ENCODE results near the gene BBOX1.

Gene BBOX1

DNA sequence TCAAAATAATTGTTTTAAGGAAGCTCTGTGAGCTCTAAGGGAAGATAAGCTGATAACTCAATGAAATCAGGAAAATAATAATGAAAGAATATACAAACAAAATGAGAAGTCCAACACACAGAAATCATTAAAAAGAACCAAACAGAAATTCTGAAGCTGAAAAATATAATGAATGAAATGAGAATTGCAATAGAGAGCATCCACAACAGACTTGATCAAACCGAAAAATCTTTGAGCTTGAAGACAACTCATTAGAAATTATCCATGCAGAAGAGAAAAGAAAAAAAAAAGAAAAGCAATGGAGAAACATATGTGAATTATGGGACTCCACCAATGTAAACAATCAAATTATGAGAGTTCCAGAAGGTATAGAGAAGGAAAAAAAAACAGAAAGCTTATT, 101.0 kb downstream of the BBOX1 start:
- POLR2A ChIA-PET: no interaction called here
- CTCF ChIA-PET: interaction anchor here (0.7 kb wide), 1 partner anchor 16 kb away, joined by 4 read pairs; no protein-coding TSS in a partner anchor
- TF ChIP-seq BHLHE40 (IDR thresholded peaks at IDR 0.05; ENCODE audit: borderline replicate concordance) (no peak), TARDBP (IDR thresholded peaks at IDR 0.05) (no peak), ZNF384 (IDR thresholded peaks at IDR 0.05) (no peak), NFRKB (IDR thresholded peaks at IDR 0.05) (no peak), FOXK2 (IDR thresholded peaks at IDR 0.05) (no peak), FOXA1 (IDR thresholded peaks at IDR 0.05) (no peak), HDGF (IDR thresholded peaks at IDR 0.05; ENCODE audit: borderline replicate concordance) (no peak), LEF1 (IDR thresholded peaks at IDR 0.05; ENCODE audit: borderline replicate concordance) (no peak), L3MBTL2 (conservative IDR thresholded peaks at IDR 0.05) (no peak)
- no peak for DNase-seq (ENCODE audit: extremely low spot score)

- CTCF ChIA-PET: no interaction called here
- TF ChIP-seq ZNF384 (IDR thresholded peaks at IDR 0.05): no peak
- no peak for TF ChIP-seq FOXA1 (IDR thresholded peaks at IDR 0.05)
- no peak for TF ChIP-seq SP1 (IDR thresholded peaks at IDR 0.05)
- no peak for TF ChIP-seq BHLHE40 (IDR thresholded peaks at IDR 0.05; ENCODE audit: borderline replicate concordance)
- TF ChIP-seq L3MBTL2 (conservative IDR thresholded peaks at IDR 0.05): no peak
- no peak for TF ChIP-seq HDGF (IDR thresholded peaks at IDR 0.05; ENCODE audit: borderline replicate concordance)
- no peak for TF ChIP-seq SUZ12 (IDR thresholded peaks at IDR 0.05)
- no peak for TF ChIP-seq CTBP1 (IDR thresholded peaks at IDR 0.05; ENCODE audit: borderline replicate concordance)
- TF ChIP-seq NFRKB (IDR thresholded peaks at IDR 0.05): no peak
- no peak for TF ChIP-seq TARDBP (IDR thresholded peaks at IDR 0.05)
- TF ChIP-seq ELF4 (IDR thresholded peaks at IDR 0.05): no peak
- POLR2A ChIA-PET: no interaction called here
- no peak for DNase-seq (ENCODE audit: extremely low spot score)
These were observed 107.3 kb downstream of the BBOX1 start for GRCh38 chr11:27147916-27148315.

- TF ChIP-seq FOXM1 (IDR thresholded peaks at IDR 0.05; ENCODE audit: borderline replicate concordance) (no peak), ELF4 (IDR thresholded peaks at IDR 0.05) (no peak), LEF1 (IDR thresholded peaks at IDR 0.05; ENCODE audit: borderline replicate concordance) (no peak), L3MBTL2 (conservative IDR thresholded peaks at IDR 0.05) (no peak), ZNF384 (IDR thresholded peaks at IDR 0.05) (no peak), SUZ12 (IDR thresholded peaks at IDR 0.05) (no peak), NFRKB (IDR thresholded peaks at IDR 0.05) (no peak), PKNOX1 (IDR thresholded peaks at IDR 0.05) (no peak), HDGF (IDR thresholded peaks at IDR 0.05; ENCODE audit: borderline replicate concordance) (no peak), BHLHE40 (IDR thresholded peaks at IDR 0.05; ENCODE audit: borderline replicate concordance) (no peak), TARDBP (IDR thresholded peaks at IDR 0.05) (no peak), FOXK2 (IDR thresholded peaks at IDR 0.05) (no peak), ARNT (IDR thresholded peaks at IDR 0.05) (no peak), CTBP1 (IDR thresholded peaks at IDR 0.05; ENCODE audit: borderline replicate concordance) (no peak), FOXA1 (IDR thresholded peaks at IDR 0.05) (no peak), SP1 (IDR thresholded peaks at IDR 0.05) (no peak)
- ChIA-PET POLR2A (no interaction called here), CTCF (no interaction called here)
- no peak for DNase-seq (ENCODE audit: extremely low spot score)
These were observed 107.9 kb downstream of the BBOX1 start for GRCh38 chr11:27148506-27148905.

- CTCF ChIA-PET: no interaction called here
- TF ChIP-seq TARDBP (IDR thresholded peaks at IDR 0.05): no peak
- TF ChIP-seq SP1 (IDR thresholded peaks at IDR 0.05): no peak
- no peak for TF ChIP-seq CTBP1 (IDR thresholded peaks at IDR 0.05; ENCODE audit: borderline replicate concordance)
- TF ChIP-seq PKNOX1 (IDR thresholded peaks at IDR 0.05): no peak
- TF ChIP-seq FOXA1 (IDR thresholded peaks at IDR 0.05): no peak
- TF ChIP-seq ZNF384 (IDR thresholded peaks at IDR 0.05): no peak
- TF ChIP-seq NFRKB (IDR thresholded peaks at IDR 0.05): no peak
- no peak for TF ChIP-seq SUZ12 (IDR thresholded peaks at IDR 0.05)
- no peak for TF ChIP-seq ARNT (IDR thresholded peaks at IDR 0.05)
- no peak for TF ChIP-seq FOXK2 (IDR thresholded peaks at IDR 0.05)
- TF ChIP-seq BHLHE40 (IDR thresholded peaks at IDR 0.05; ENCODE audit: borderline replicate concordance): no peak
- no peak for TF ChIP-seq LEF1 (IDR thresholded peaks at IDR 0.05; ENCODE audit: borderline replicate concordance)
- no peak for TF ChIP-seq ELF4 (IDR thresholded peaks at IDR 0.05)
- no peak for DNase-seq (ENCODE audit: extremely low spot score)
- POLR2A ChIA-PET: no interaction called here
These were observed 109.5 kb downstream of the BBOX1 start for GRCh38 chr11:27150098-27150497.

DNA sequence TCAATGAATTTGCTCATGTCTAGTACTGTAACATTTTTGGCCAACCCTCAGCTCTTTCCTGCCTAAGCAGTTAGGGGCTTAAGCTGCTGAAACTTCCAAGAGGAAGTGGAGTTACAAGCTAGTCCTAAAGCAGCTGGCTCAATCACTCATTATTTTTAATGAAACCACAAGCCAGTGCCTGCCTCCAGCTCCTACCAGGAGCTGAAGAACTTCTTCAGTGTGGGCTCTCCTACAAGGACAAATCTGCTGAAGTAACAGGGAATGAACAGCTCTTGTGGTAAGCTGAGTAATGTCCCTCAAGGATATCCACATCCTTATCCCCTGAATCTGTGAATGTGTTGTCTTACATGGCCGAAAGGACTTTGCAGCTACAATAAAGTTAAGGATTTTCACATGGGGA, 112.5 kb downstream of the BBOX1 start:
- ChIA-PET POLR2A (no interaction called here), CTCF (no interaction called here)
- TF ChIP-seq PKNOX1 (IDR thresholded peaks at IDR 0.05) (no peak), FOXM1 (IDR thresholded peaks at IDR 0.05; ENCODE audit: borderline replicate concordance) (no peak), LEF1 (IDR thresholded peaks at IDR 0.05; ENCODE audit: borderline replicate concordance) (no peak), BHLHE40 (IDR thresholded peaks at IDR 0.05; ENCODE audit: borderline replicate concordance) (no peak), TARDBP (IDR thresholded peaks at IDR 0.05) (no peak), ELF4 (IDR thresholded peaks at IDR 0.05) (no peak), FOXK2 (IDR thresholded peaks at IDR 0.05) (no peak), HDGF (IDR thresholded peaks at IDR 0.05; ENCODE audit: borderline replicate concordance) (no peak), NFRKB (IDR thresholded peaks at IDR 0.05) (no peak), L3MBTL2 (conservative IDR thresholded peaks at IDR 0.05) (no peak), SP1 (IDR thresholded peaks at IDR 0.05) (no peak), ZNF384 (IDR thresholded peaks at IDR 0.05) (no peak), FOXA1 (IDR thresholded peaks at IDR 0.05) (no peak), SUZ12 (IDR thresholded peaks at IDR 0.05) (no peak), ARNT (IDR thresholded peaks at IDR 0.05) (no peak), CTBP1 (IDR thresholded peaks at IDR 0.05; ENCODE audit: borderline replicate concordance) (no peak)

More for the DNA sequence above, 112.5 kb downstream of the BBOX1 start:
- no peak for DNase-seq (ENCODE audit: extremely low spot score)

Measured in HEK293T (cell line).